ENCODE results near the gene NMNAT2.

- no peak for TF ChIP-seq NR3C1 (CRISPR knock-in tag; conservative IDR thresholded peaks at IDR 0.05; ENCODE audit: low read depth)
- no peak for TF ChIP-seq CTCF (IDR thresholded peaks at IDR 0.05)
- TF ChIP-seq NFYB (CRISPR knock-in tag; conservative IDR thresholded peaks at IDR 0.05; ENCODE audit: low read depth): no peak
- TF ChIP-seq KAT7 (CRISPR knock-in tag; IDR thresholded peaks at IDR 0.05; ENCODE audit: borderline replicate concordance): no peak
- no peak for TF ChIP-seq E2F4 (CRISPR knock-in tag; IDR thresholded peaks at IDR 0.05; ENCODE audit: borderline replicate concordance, low read depth)
- TF ChIP-seq ZBTB21 (CRISPR knock-in tag; IDR thresholded peaks at IDR 0.05; ENCODE audit: borderline replicate concordance): no peak
- no peak for TF ChIP-seq FOXP4 (CRISPR knock-in tag; IDR thresholded peaks at IDR 0.05)
- TF ChIP-seq SOX15 (CRISPR knock-in tag; IDR thresholded peaks at IDR 0.05): no peak
- TF ChIP-seq E2F1 (CRISPR knock-in tag; IDR thresholded peaks at IDR 0.05): no peak
- no peak for TF ChIP-seq MAX (CRISPR knock-in tag; IDR thresholded peaks at IDR 0.05)
- TF ChIP-seq SMAD4 (CRISPR knock-in tag; IDR thresholded peaks at IDR 0.05): no peak
- no peak for TF ChIP-seq MLX (CRISPR knock-in tag; IDR thresholded peaks at IDR 0.05)
- TF ChIP-seq E2F5 (CRISPR knock-in tag; IDR thresholded peaks at IDR 0.05): no peak
Measured at GRCh38 chr1:183287191-183287675, 130.9 kb downstream of the NMNAT2 start.
